SK-N-SH (cell line): ENCODE data around the gene CUEDC1. TPM values are rescaled to one million over a fixed set of nuclear protein-coding genes. Genes with fewer than 3 reads are reported as not detected.

Source experiments
- CTCF ChIA-PET: fragments of 300-600, 350-600 bp; formaldehyde crosslinking; extraction: SDS; loops from one replicate; lab custom pipeline; 2021; lab: Yijun Ruan, JAX
- POLR2A ChIA-PET: fragments of 350-600 bp; sonication (Branson Sonifier 250); formaldehyde crosslinking; extraction: SDS; loops from one replicate; lab custom pipeline; 2020; ENCODE audit warnings: antibody characterized with exemption, inconsistent platforms; lab: Yijun Ruan, JAX
- DNase-seq: peaks from one replicate; pipeline ENCODE4 v3.0.0; 2012
- H2AFZ ChIP-seq: fragments of 200-600 bp; sonication (generic); 2 replicates; pipeline ENCODE4 v1.8.1; 2016; ENCODE audit warnings: antibody characterized with exemption, mild to moderate bottlenecking, low read depth
- H3F3A ChIP-seq: fragments of 200-600 bp; sonication (generic); replicated peaks from 2 replicates; pipeline ENCODE3; 2016; ENCODE audit warnings: antibody characterized with exemption, mild to moderate bottlenecking; ENCODE audit not compliant: insufficient read depth
- H3K27ac ChIP-seq, 2 experiments: fragments of 200-500 bp in 1 of 2; fragments of 200-600 bp in 1 of 2; sonication (Bioruptor generic) in 1 of 2; sonication (generic), shearing (Covaris generic) in 1 of 2; 2 replicates each; pipeline versions ENCODE4 v1.5.1 to v1.6.1; 2014 to 2016; ENCODE audit warnings: low read depth in 2 of 2, inconsistent platforms in 1 of 2, low read length in 1 of 2, mild to moderate bottlenecking in 1 of 2, mixed read lengths in 1 of 2
- H3K27me3 ChIP-seq: fragments of 200-600 bp; sonication (generic), shearing (Covaris generic); 2 replicates; pipeline ENCODE4 v1.6.1; 2016; ENCODE audit warnings: mixed run types; ENCODE audit not compliant: insufficient read depth
- H3K36me3 ChIP-seq, 2 experiments: fragments of 200-500 bp in 1 of 2; fragments of 200-600 bp in 1 of 2; sonication (Bioruptor generic) in 1 of 2; sonication (generic) in 1 of 2; replicated peaks in 1 of 2; 2 replicates each; pipeline versions ENCODE3 to v1.5.1; 2014 to 2016; ENCODE audit warnings: low read length in 1 of 2, mild to moderate bottlenecking in 1 of 2; ENCODE audit not compliant: insufficient read depth in 2 of 2, control insufficient read depth in 1 of 2
- H3K4me1 ChIP-seq, 2 experiments: fragments of 200-500 bp in 1 of 2; fragments of 200-600 bp in 1 of 2; sonication (Bioruptor generic) in 1 of 2; sonication (generic), shearing (Covaris generic) in 1 of 2; 2 replicates each; pipeline versions ENCODE4 v1.5.1 to v1.6.1; 2014 to 2016; ENCODE audit warnings: low read depth in 1 of 2, low read length in 1 of 2, mixed run types in 1 of 2; ENCODE audit not compliant: insufficient read depth in 2 of 2, control insufficient read depth in 1 of 2
- H3K4me2 ChIP-seq: fragments of 200-600 bp; sonication (generic), shearing (Covaris generic); 2 replicates; pipeline ENCODE4 v1.6.1; 2017; ENCODE audit warnings: mixed run types
- H3K4me3 ChIP-seq, 2 experiments: fragments of 200-500 bp in 1 of 2; fragments of 200-600 bp in 1 of 2; sonication (Bioruptor generic) in 1 of 2; sonication (generic), shearing (Covaris generic) in 1 of 2; 2 replicates each; pipeline versions ENCODE4 v1.5.1 to v1.8.1; 2014 to 2016; ENCODE audit warnings: low read depth in 2 of 2, inconsistent platforms in 1 of 2, low read length in 1 of 2, mild to moderate bottlenecking in 1 of 2, mixed read lengths in 1 of 2, moderate library complexity in 1 of 2
- H3K79me2 ChIP-seq: fragments of 200-600 bp; sonication (generic); 2 replicates; pipeline ENCODE4 v1.8.1; 2017; ENCODE audit warnings: mild to moderate bottlenecking; ENCODE audit not compliant: insufficient read depth
- H3K9ac ChIP-seq: fragments of 200-600 bp; sonication (generic); 2 replicates; pipeline ENCODE4 v1.6.1; 2017; ENCODE audit warnings: mixed run types
- H3K9me2 ChIP-seq: fragments of 200-600 bp; sonication (generic); 2 replicates; pipeline ENCODE4 v1.6.1; 2017; ENCODE audit warnings: mixed run types
- H3K9me3 ChIP-seq: fragments of 200-600 bp; sonication (generic); 2 replicates; pipeline ENCODE4 v1.6.1; 2017; ENCODE audit warnings: mixed run types, mild to moderate bottlenecking, moderate library complexity
- H4K20me1 ChIP-seq: fragments of 200-600 bp; sonication (generic); 2 replicates; pipeline ENCODE4 v1.6.1; 2017; ENCODE audit warnings: mild to moderate bottlenecking, mixed run types; ENCODE audit not compliant: insufficient read depth
- CHD2 ChIP-seq: fragments of 150-350 bp; IDR thresholded peaks from 2 replicates; pipeline ENCODE4 v1.6.1; 2018; ENCODE audit warnings: low read length; ENCODE audit not compliant: partially characterized antibody
- CTCF ChIP-seq: fragments of 200-600 bp; sonication (generic); IDR thresholded peaks from 2 replicates; pipeline ENCODE4 v1.6.1; 2017; ENCODE audit warnings: antibody characterized with exemption, mild to moderate bottlenecking, moderate library complexity
- EP300 ChIP-seq, 2 experiments: IDR thresholded peaks; 2 replicates each; pipeline versions ENCODE4 v1.4.0 to v1.6.1; 2012; ENCODE audit warnings: borderline replicate concordance in 1 of 2, low read depth in 1 of 2, low read length in 1 of 2
- GATA2 ChIP-seq: sonication (generic); formaldehyde crosslinking; IDR thresholded peaks from 2 replicates; pipeline ENCODE4 v1.5.0; 2020; ENCODE audit warnings: mild to moderate bottlenecking, missing genetic modification reagents
- JUND ChIP-seq: IDR thresholded peaks from 2 replicates; pipeline ENCODE4 v1.4.0; 2012
- MXI1 ChIP-seq: IDR thresholded peaks from 2 replicates; pipeline ENCODE4 v1.6.1; 2012; ENCODE audit warnings: mild to moderate bottlenecking, low read depth, low read length, improper control_type of control experiment
- NRF1 ChIP-seq: IDR thresholded peaks from 2 replicates; pipeline ENCODE4 v1.6.1; 2012; ENCODE audit warnings: low read depth, mild to moderate bottlenecking, low read length
- POLR2AphosphoS5 ChIP-seq: IDR thresholded peaks from 2 replicates; pipeline ENCODE4 v1.6.1; 2012; ENCODE audit warnings: low read depth, low read length
- RAD21 ChIP-seq: IDR thresholded peaks from 2 replicates; pipeline ENCODE4 v1.6.1; 2012; ENCODE audit warnings: mild to moderate bottlenecking, low read length
- RFX5 ChIP-seq: IDR thresholded peaks from 2 replicates; pipeline ENCODE4 v1.6.1; 2012; ENCODE audit warnings: mild to moderate bottlenecking, improper control_type of control experiment, low read length
- SMC3 ChIP-seq: IDR thresholded peaks from 2 replicates; pipeline ENCODE4 v1.6.1; 2012; ENCODE audit warnings: low read depth, low read length, improper control_type of control experiment
- WGBS: methylation state at CpG from one replicate; pipeline ENCODE4 v1.1.6; 2017; ENCODE audit warnings: low lambda C conversion rate; 5-methylcytosine and 5-hydroxymethylcytosine counted together
- polyA plus RNA-seq, 3 experiments: library from polyadenylated mRNA; depleted of rRNA; stranded (reverse); fragments of >200 nt; gene quantifications; 2 replicates each; pipeline ENCODE4 v1.2.3, GENCODE V29; 2012

The CUEDC1 gene
- polyA plus RNA-seq, 1 of the 3 experiments (the other 2 are of a cell fraction): 58.9 TPM

GRCh38 chr17:57833179-57833939 lies 121.9 kb downstream of the CUEDC1 start:
- no peaks in the 10 kb centered on the region for H4K20me1 ChIP-seq
- ChIA-PET CTCF (interaction anchor here (0.6 to 6.1 kb wide), 154 partner anchors 10 to 973 kb away, joined by 3 to 187 read pairs (median 5); partner anchors contain the start of genes AKAP1, CCDC182 and MRPS23), POLR2A (interaction anchor here (0.6 to 1.6 kb wide), 5 partner anchors 51 to 711 kb away, joined by 3 to 13 read pairs (median 3); no protein-coding TSS in a partner anchor)
- peaks cover 8 to 12% of the 10 kb centered on the region in 2 experiments for H3K36me3 ChIP-seq
- H3K9me2 ChIP-seq: no peaks in the 10 kb centered on the region
- peaks cover 15% of the 10 kb centered on the region for H3F3A ChIP-seq
- no peaks in the 10 kb centered on the region for H3K9me3 ChIP-seq
- H3K4me3 ChIP-seq: peak overlapping the region in 1 of 2 experiments; percentile 21; a peak in 2 of 4 replicates
- peak overlapping the region; percentile 32; the same call in 1 of the 2 replicates for H2AFZ ChIP-seq
- H3K27ac ChIP-seq: peak overlapping the region in 1 of 2 experiments; percentile 81; a peak in 2 of 4 replicates
- H3K4me1 ChIP-seq: peaks cover 0 to 10% of the 10 kb centered on the region in 2 experiments; a peak in 1 of 4 replicates
- H3K79me2 ChIP-seq: no peaks in the 10 kb centered on the region
- TF ChIP-seq CTCF: peak; percentile 100
- TF ChIP-seq SMC3: peak; percentile 91
- TF ChIP-seq RFX5: peak; percentile 61; the same call in 1 of the 2 replicates
- peak; percentile 49 for TF ChIP-seq MXI1
- no peak for TF ChIP-seq JUND
- TF ChIP-seq RAD21: peak; percentile 95
- peak; percentile 26 for TF ChIP-seq GATA2
- no peak for TF ChIP-seq NRF1
- peak; percentile 69 for TF ChIP-seq CHD2
- no peak for TF ChIP-seq POLR2AphosphoS5
- TF ChIP-seq EP300 (IDR thresholded peaks at IDR 0.05; ENCODE audit: borderline replicate concordance in 1 of 2, low read depth in 1 of 2, low read length in 1 of 2): 0 out of 4 replicates have a peak, but pooled peaks of 1 of the 2 experiments have one; percentile 20
- H3K27me3 ChIP-seq: no peaks in the 10 kb centered on the region
- 24% methylated on average over 13 of the region's 13 CpGs for WGBS
- H3K9ac ChIP-seq: no peak overlapping the region
- DNase-seq: peak; percentile 77
- H3K4me2 ChIP-seq: 0 out of 2 replicates have a peak overlapping the region, but pooled peaks have one; percentile 19
